ENCODE results near the gene WDFY2.

Gene WDFY2

DNA sequence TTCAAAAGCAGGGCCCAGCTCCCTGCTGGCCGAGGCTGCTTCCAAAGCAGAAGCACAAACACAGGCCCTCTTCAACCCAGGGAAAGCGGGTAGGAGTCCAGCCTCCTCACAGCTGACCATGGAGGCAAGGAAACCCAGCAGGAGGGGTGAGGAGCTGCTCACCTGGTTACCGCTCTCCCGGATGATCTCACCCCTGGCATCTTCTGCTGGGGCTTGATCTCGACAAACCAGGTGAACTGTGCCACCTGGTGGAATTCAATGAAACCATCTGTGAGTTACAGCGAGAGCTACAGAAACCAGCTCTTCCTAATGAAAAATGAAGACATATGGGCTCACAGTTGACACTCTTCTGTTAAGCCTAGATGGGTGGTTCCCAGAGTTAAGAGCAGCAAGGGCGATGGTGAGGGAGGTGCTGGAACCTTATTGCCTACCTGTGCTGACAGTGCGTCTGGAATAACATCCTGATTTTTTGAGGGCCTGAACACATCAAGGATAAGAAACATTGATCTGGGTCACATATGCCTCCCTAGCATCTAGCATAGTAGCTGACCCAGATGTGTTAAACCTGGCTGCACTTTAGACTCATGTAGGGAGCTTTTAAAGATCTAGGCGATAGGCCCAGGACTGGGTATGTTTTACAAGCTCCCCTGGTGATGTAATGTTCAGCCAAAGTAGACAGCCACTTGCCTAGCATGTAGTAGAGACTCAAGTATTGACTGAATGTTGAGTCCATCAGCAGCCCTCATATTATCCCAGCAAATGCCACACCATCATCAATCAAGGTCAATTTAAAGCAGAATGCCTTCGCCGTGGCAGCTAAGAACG, 213.6 kb downstream of the WDFY2 start:
- no peak for DNase-seq (ENCODE audit: low read depth, low spot score)

DNA sequence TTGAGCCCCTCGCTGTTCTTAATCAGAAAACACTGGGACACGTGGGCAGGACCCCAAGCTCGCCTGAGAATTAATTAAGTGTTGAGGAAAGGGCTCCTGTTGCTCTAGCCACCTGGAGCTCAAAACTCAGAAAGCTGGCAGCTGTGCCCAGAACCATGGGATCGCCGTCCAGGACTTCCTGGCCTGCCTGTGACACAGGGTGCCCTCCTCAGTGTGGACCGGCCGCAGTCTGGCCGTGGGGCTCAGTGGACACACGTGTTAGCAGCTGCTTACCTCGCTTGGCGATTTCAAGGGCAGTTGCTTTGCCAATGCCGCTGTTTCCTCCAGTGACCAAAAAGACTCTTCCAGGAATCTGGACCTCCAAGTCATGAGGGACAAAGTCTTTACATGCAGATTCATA, 215.0 kb downstream of the WDFY2 start:
- DNase-seq (ENCODE audit: low read depth, low spot score): no peak

DNA sequence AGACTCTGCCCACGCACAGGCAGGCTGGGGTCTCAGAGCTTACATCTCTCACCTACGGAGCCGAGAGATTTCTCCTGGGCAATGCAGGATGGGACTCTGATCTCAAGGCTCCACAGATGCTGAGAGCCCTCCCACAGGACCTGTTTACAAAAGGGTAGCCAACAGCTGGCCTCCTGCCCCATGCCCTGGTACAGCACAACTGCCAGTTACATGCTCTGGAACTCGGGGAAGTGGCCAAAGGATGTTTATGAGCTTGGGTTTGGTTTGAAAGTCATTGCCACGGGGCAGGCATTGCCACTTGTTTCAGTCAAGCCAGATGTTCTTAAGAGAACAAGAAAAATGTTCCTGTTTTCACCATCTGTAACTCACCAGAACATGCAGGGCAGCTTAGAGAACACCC, 216.2 kb downstream of the WDFY2 start:
- DNase-seq (ENCODE audit: low read depth, low spot score): no peak

DNA sequence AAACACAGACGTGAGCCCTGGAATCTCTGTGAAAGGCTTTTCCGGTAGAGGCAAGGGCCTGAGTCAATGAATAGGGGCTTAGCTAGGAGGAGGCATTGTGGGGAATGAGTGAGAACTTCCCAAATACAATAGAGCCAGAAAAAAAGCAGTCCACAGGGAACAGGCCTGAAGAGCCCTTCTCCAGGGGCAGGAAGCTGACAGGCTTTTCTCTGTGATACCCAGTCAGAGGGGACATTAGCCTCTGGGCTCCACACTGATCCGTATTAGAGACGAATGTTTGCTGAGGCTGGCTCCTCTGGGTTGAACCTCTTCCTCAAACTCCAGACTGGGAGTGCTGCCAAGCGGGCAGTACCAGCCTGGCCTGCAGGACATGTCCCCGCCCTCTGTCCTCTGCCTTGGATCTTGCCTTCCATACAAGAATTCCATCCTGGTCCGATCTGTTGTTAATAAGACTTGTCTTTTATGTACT, 217.4 kb downstream of the WDFY2 start:
- DNase-seq (ENCODE audit: low read depth, low spot score): no peak

DNA sequence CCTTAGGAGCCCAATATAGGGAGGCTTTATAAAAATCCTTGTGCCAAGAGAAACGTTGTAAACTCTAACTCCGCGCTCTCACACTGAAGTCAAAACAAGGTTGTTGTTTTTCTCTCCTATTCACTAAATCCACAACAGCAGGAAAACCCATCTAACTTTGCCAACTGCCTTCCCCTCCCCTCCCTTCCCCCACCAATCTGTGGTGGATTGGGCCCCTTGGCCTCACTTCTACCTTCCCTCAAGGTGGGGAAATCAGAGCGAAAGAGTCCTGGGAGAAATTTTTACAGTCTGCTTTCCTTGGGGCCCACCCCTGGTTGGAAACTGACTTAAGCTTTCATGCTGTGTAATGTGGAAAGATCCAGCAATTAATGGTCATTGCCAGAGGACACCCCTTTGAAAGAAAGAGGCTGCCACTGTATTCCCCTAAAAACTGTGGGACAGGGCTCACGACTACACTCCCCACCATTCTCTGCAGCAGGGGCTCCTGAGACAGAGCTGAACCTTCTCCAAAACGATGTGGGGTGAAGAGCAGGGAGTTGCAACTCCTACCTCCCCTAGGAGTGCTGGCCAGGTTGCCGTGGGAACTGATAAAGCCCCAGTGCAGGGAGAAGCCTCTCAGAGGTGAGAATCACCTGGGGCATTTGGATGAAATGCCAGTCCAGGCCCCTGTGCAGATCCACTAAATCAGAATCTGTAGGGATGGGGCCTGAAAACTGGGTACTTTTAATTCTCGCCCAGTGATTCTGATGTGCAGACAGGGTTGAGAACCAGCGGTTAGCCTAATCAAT, 218.6 kb downstream of the WDFY2 start:
- no peak for DNase-seq (ENCODE audit: low read depth, low spot score)

DNA sequence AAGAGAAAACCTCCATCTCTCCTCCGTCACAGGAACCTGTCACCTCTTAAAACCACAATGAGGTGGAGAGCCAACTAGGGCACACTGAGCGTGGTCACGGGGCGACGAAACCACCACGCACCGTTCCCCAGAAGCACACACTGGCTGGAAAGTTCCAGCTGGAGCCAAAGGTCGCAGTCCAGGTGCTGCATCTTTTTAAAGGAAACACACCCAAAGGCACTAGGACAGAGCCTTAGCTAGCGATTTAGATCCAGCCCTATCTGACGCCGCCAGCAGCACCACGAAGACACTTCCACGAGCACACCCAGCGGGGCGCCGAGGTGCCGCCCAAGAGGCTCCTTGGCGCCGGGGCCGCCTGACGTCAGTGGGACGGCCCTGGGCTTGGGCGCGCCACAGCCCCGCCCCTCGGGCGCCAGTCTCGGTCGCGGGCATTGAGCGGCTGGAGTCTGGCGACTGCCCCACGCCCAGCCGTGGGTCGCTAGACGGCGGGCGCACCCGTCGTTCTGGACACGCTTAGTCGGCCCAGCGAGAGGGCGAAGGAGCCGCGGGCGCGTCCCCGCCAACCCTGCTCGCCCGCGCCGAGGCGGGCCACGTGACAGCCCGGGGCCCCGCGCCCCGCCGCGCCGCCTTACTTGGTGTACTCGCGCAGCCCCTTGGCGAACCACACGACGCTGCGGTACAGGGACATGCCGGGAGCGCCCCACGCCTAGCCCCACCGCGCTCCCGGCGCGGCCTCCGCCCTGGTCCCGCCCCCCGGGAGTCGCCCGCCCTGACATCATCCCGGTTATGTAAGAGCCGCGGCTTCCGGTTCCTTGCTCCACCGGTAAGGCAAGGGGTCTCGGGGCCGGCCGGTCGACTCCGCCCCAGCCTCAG, 219.4 kb downstream of the WDFY2 start, which contains the start of gene DHRS12:
Gene DHRS12 (minus strand): TSS at position 742 of the 873 bp plus-strand sequence. CDS start 4,504 bp downstream, outside the sequence.
- no peak for DNase-seq (ENCODE audit: low read depth, low spot score)

DNA sequence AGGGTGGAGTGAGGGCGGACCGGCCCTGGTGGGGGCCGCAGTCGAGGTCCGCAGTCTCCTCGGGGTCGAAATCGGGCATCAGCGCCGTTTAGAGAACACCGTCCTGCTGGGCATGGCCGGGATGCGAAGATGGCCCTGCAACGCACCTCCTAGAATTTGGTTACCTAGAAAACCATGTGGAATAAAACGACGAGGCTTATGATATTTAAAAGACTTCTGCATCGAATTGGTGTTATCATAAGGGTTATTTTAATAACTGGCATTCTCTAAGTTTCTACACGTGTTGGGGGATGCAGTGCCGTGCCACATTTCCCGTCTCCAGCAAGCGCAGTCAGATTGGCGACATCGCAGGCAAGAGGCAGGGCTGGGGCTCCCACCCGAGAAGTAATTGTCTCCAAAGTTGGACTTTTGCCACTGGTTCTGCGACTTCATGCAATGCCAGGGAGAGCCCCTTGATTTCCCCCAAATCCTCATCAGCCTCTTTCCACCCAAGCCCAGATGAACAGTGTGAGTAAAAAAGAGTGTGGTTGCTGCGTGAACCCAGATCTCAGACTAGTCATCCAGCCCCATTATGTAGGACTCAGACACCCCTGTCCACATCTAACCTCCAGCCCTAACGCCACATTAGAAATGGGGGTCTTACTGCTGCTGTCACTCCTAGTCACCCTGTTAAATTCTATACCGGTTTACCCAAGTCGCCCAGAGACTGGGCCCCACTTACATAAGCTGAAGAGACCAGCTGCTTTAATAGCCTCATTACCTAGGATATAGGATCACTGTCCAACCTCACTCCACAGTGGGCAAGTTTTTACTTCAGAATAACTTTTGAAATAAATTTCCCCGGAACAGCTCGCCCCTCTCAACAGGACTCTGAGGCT, 220.3 kb downstream of the WDFY2 start:
- no peak for DNase-seq (ENCODE audit: low read depth, low spot score)

DNA sequence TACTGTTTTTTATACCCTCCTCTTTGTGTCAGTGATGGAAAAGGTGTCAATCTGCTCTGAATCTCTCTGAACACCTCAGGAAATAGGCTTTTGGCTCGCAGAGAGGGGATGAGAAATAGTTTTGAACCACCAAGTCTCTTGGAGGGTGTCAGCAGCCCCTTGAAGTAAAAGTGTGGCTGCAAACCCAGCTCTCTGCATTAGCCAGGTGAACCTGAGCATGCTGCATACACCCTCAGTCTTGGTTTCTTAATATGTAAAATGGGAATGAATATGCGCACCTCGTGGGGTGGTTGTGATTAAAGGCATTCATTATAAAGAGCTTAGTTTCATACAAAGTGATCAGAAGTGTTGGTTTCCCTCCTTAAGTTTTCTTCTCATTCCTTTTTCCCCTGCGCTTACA, 221.1 kb downstream of the WDFY2 start:
- no peak for DNase-seq (ENCODE audit: low read depth, low spot score)

DNA sequence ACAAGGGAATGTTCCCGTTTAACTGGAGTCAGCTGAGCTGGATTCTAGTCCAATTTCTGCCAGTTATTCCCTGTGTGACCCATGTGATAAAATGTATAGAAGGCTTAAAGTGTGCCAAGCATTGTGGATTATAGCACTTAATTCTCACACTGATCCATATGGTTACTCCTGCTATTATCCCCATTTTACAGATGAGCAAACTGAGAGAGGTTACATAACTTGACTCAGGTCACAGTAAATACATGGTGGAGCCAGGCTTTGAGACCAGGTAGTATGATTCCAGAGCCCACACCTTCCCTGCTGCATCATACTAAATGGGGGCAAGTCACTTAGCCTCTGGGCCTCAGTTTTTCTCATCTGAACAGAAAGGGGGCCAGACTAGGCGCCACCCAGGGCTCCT, 221.7 kb downstream of the WDFY2 start:
- no peak for DNase-seq (ENCODE audit: low read depth, low spot score)

DNA sequence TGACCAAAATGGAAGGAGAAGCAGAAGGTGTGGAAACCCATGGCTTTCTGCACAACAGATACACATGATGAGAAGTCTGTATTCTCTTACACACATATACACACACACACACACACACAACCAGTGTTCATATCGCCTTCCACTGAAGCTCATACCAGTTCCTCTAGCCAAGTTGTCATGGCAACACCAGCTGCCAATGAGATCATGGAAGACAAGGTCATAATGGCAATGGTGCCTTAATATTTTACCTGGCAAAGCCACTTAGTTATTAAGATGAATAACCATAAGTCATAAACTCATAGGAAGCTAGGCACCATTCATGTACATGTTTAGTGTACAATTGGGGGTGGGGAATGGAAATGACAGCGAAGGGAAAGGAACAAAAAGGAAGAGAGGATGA, 222.3 kb downstream of the WDFY2 start:
- no peak for DNase-seq (ENCODE audit: low read depth, low spot score)

DNA sequence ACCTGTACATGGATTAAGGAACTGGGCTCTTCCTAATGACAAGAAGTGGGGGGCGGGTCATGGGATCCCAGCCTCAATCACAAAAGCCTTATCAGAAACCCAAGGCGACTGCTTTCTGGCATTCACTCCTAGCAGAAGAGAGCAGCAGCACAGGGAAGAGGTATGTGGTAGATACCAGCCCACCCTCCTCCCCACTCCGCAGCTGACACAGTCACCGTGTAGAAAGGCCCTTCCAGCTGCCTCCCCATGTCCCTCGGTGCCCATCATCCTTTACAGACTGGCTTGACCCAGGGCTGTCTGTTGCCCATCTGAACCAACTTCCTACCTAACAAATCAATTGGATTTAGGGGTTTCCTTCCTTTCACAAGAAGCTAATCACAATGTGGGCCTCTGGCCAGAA, 222.8 kb downstream of the WDFY2 start:
- DNase-seq (ENCODE audit: low read depth, low spot score): no peak

DNA sequence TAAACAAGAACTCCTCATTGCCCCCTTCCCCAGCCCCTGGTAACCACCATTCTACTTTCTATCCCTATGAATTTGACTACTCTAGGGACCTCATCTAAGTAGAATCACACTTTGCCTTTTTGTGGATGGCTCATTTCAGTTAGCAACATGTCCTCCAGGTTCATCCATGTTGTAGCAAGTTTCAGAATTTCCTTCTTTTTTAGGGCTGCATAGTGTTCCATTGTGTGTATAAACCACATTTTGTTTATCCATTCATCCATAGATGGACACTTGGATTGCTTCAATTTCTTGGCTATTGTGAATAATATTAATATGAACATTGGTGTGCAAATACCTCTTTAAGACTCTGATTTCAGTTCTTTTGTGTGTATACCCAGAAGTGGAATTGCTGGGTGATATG, 224.5 kb downstream of the WDFY2 start:
- no peak for DNase-seq (ENCODE audit: low read depth, low spot score)

DNA sequence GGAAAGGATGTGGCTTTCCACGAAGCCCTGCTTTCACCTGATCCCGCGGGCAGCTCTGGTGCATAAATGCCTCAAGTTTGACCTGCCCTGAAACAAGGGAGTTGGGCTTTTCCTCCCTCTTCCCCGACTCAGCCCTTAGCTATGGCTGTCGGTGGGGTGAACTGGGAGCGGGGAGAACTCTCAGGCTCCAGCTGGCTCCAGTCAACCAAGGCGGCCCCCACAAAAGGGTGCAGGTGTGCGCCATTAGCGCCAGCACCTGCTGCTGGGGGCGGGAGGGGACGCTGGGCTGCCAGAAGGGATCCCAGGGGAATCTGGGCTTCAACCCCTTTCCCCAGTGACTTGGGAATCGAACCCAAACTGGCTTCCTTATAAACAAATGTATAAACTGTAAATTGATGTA, 226.8 kb downstream of the WDFY2 start:
- no peak for DNase-seq (ENCODE audit: low read depth, low spot score)

DNA sequence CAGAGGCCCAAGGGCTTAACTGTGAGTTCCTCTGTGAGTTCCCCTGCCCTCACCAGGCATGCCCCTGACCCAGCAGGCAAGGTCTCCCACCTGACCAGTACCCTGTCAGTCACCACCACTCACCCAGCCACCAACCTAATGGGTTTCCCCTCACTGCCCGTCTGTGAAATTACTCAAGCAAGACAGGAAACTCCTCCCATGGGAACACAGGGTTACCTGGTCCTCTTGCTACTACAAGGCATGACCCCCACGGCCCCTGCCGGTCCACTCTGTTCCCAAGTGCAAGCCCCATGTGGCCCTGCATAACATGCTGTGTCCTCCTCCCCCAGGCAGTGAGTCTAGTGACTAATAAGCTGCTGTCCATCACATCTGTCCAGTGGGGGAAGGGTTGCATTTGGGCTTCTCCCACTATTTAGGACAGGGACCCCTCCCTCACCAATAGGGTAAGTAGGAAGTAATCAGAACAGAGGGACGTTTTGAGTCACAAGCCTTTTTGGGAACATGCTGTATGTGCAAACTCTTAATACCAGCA, 227.7 kb downstream of the WDFY2 start:
- no peak for DNase-seq (ENCODE audit: low read depth, low spot score)

DNA sequence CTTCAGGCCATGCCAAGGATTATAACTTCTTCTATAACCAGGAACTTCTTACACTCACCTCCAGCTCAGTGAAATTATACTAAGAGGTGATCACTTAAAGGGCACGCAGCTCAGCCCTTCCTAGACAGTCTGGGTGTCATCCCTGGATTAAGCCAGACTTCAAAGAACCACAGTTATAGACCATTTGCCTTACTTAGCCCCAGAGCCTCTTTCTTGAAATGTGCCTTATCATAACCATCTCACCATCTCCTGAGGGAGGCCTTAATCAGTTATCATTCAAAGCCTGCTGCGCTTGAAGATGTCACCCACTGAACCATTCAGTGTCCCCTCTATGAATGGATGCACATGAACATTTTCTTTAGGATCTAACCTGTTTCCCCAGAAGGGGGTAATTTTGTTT, 229.8 kb downstream of the WDFY2 start:
- DNase-seq (ENCODE audit: low read depth, low spot score): no peak

DNA sequence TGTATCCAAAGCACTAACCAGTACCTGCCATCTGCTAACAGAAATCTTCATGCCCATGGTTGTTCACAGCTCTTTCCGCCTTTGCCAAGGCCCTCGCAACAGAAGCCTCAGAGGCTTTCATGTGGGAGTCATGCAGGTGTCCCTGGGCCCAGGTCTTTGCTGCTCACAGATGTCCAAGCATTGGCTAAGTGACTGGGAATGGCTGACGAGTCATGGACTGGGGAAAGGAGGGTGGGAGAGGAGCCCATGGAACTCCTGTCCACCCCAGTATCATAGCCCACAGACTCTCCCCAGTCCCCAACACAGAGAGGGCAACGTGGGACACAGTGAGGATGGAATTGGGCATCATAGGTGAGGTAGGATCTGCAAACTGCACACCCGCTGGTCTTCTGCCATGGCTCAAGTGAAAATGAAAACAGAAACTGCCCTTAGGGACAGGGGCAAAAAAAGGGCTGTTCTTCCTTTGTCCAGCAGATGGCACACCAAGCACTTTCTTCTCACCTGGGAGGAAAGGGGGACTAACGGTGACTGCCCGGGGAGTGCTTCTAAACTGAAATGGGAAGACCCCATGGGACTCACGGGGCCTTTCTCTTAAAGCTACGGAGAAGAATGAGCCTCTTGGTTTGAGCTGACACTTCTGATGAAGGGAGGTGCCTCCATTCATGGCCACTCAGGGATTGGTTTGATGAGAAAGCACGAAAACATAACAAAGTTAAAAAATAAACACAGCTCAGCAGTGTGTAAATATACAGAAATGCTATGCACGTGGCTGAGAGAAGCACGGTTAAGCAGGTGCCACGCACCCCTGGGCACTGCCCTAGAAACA, 230.8 kb downstream of the WDFY2 start:
- no peak for DNase-seq (ENCODE audit: low read depth, low spot score)

DNA sequence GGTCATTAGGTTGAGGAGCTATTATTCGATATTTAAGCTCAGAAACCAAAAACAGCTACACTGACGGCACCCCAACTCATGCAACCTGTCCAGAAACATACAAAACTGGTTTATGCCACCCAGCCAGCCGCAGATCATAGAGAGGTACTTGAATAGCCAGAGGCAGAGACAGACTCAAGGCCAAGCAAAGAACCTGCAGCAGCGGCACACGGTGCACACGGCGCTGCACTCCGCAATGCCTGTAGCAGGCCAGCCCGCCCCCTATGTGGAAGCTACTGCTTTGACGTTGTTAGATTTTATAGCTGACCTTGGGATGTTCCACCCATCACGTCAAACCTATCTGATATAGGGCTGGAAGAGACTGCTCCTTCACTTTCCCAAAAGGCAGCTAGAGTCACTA, 231.6 kb downstream of the WDFY2 start:
- no peak for DNase-seq (ENCODE audit: low read depth, low spot score)

DNA sequence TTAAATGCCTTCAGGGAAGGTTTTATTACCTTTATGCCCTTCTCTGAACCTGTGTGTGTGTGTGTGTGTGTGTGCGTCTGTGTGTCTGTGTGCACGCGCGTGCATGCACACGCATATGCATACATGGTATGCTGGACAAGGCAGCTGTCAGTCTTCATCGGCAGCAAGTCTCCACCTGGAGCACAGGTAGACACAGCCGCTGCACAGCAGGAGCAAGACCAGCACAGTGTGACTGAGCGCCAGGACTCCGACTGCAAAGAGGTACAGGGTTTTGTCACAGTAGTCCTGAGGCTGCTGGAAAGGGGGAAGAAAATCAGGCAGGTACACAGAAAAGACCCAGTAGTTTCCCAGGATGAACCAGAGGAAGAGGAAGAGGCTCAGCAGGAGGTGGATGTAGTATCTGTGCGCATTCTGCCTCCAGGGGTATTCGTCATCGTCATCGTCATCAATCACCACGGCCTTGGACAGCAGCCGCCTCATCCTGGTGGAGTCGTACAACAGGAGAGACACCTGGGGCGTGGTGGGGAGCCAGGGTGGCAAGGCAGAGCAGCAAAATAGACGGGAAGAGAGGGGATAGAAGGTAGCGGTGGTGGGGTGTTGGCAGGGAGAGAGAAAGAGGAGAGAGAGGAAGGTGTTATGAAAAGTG, 232.5 kb downstream of the WDFY2 start:
- DNase-seq (ENCODE audit: low read depth, low spot score): no peak

Data from brain pericyte (primary cell).